Measurements from ENCODE around the gene NHEJ1. TPM values are rescaled to one million over a fixed set of nuclear protein-coding genes. Genes with fewer than 3 reads are reported as not detected.

NHEJ1 gene
- total and polyA plus RNA-seq, 2 of the 13 experiments (the other 11 are each of a cell fraction or from before 2014, with no cell fraction given): 30.0 to 30.7 TPM

DNA sequence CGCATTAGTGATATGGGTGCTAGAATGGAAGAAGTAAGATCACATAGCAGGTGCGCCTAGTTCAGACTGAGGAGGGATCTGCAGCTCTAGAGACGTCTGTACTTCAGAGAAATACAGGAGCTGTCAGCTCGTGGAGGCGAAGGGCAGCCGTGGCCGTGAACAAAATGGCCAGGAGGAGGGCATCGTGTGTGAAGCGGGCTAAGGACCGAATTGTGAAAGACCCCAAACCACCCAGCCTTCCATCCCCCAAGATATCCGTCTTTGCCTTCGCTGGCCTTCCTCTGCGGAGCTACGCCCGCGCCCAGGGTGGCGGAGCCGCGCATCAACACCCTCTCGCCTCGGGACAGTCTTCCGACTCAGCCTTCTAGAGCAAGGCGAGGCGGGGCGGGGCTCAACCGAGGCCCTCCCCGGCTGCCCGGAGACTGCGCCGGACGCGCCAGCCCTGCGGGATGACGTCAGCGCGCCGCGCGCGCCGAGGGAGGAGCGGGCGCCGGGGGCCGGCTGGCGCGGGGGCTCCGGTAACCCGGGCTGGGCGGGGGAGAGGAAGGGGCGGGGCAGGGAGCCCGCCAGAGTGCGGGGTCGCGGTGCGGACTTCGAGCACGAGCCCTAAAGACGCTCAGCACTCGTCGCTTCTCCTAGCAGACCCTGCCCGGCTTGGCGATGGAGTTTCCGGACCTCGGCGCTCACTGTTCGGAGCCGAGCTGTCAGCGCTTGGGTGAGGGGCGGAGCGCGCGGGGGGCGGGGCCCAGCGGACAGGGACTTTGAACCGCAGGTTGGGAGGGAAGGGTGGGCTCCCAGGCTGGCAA lies 45.9 kb upstream of the NHEJ1 start, which contains the start of gene ZFAND2B (continued):
- TF ChIP-seq, protein P1, sequence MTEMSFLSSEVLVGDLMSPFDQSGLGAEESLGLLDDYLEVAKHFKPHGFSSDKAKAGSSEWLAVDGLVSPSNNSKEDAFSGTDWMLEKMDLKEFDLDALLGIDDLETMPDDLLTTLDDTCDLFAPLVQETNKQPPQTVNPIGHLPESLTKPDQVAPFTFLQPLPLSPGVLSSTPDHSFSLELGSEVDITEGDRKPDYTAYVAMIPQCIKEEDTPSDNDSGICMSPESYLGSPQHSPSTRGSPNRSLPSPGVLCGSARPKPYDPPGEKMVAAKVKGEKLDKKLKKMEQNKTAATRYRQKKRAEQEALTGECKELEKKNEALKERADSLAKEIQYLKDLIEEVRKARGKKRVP (CRISPR knock-in tag; IDR thresholded peaks at IDR 0.05): peak in 1 of 2 experiments; percentile 48; a peak in 2 of 4 replicates
- TF ChIP-seq NR2F6 (IDR thresholded peaks at IDR 0.05) (no peak), NR2F6 (CRISPR knock-in tag; IDR thresholded peaks at IDR 0.05) (peak; percentile 23; the same call in 1 of the 2 replicates), ZNF446 (CRISPR knock-in tag; IDR thresholded peaks at IDR 0.05) (no peak; the same call in 1 of the 2 replicates), CREM (IDR thresholded peaks at IDR 0.05) (no peak; the same call in none of the 2 replicates), CREM (CRISPR knock-in tag; IDR thresholded peaks at IDR 0.05) (no peak), ZFP41 (CRISPR knock-in tag; IDR thresholded peaks at IDR 0.05; ENCODE audit: borderline replicate concordance) (no peak), CEBPB (IDR thresholded peaks at IDR 0.05; ENCODE audit: borderline replicate concordance, low read depth, low read length) (no peak), SAFB2 (CRISPR knock-in tag; IDR thresholded peaks at IDR 0.05; ENCODE audit: borderline replicate concordance, low read depth) (peak; percentile 72; the same call in 1 of the 2 replicates), MYC (CRISPR knock-in tag; IDR thresholded peaks at IDR 0.05; ENCODE audit: borderline replicate concordance) (peak; percentile 76), MLLT10 (CRISPR knock-in tag; IDR thresholded peaks at IDR 0.05) (no peak), PHF21A (CRISPR knock-in tag; IDR thresholded peaks at IDR 0.05) (peak; percentile 18; the same call in 1 of the 2 replicates), ZNF879 (CRISPR knock-in tag; IDR thresholded peaks at IDR 0.05) (no peak; the same call in 1 of the 2 replicates), PLRG1 (conservative IDR thresholded peaks at IDR 0.05) (no peak), KLF13 (CRISPR knock-in tag; IDR thresholded peaks at IDR 0.05) (no peak), TSC22D2 (CRISPR knock-in tag; IDR thresholded peaks at IDR 0.05; ENCODE audit: borderline replicate concordance) (peak; percentile 71; the same call in 1 of the 2 replicates), RFX1 (IDR thresholded peaks at IDR 0.05) (no peak), AGO2 (optimal IDR thresholded peaks at IDR 0.05; ENCODE audit: low read depth, low read length) (peak; percentile 99), ZNF331 (CRISPR knock-in tag; IDR thresholded peaks at IDR 0.05) (no peak; the same call in 1 of the 2 replicates), ZNF180 (CRISPR knock-in tag; IDR thresholded peaks at IDR 0.05; ENCODE audit: borderline replicate concordance, low read depth) (no peak), ZNF563 (CRISPR knock-in tag; IDR thresholded peaks at IDR 0.05) (peak; percentile 72; the same call in 1 of the 2 replicates), ZNF567 (CRISPR knock-in tag; IDR thresholded peaks at IDR 0.05; ENCODE audit: borderline replicate concordance) (no peak)
- TF ChIP-seq, protein P2, sequence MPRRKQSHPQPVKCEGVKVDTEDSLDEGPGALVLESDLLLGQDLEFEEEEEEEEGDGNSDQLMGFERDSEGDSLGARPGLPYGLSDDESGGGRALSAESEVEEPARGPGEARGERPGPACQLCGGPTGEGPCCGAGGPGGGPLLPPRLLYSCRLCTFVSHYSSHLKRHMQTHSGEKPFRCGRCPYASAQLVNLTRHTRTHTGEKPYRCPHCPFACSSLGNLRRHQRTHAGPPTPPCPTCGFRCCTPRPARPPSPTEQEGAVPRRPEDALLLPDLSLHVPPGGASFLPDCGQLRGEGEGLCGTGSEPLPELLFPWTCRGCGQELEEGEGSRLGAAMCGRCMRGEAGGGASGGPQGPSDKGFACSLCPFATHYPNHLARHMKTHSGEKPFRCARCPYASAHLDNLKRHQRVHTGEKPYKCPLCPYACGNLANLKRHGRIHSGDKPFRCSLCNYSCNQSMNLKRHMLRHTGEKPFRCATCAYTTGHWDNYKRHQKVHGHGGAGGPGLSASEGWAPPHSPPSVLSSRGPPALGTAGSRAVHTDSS (CRISPR knock-in tag; conservative IDR thresholded peaks at IDR 0.05): no peak
- TF ChIP-seq, protein P3, sequence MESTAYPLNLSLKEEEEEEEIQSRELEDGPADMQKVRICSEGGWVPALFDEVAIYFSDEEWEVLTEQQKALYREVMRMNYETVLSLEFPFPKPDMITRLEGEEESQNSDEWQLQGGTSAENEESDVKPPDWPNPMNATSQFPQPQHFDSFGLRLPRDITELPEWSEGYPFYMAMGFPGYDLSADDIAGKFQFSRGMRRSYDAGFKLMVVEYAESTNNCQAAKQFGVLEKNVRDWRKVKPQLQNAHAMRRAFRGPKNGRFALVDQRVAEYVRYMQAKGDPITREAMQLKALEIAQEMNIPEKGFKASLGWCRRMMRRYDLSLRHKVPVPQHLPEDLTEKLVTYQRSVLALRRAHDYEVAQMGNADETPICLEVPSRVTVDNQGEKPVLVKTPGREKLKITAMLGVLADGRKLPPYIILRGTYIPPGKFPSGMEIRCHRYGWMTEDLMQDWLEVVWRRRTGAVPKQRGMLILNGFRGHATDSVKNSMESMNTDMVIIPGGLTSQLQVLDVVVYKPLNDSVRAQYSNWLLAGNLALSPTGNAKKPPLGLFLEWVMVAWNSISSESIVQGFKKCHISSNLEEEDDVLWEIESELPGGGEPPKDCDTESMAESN (CRISPR knock-in tag; conservative IDR thresholded peaks at IDR 0.05): peak; percentile 81
- TF ChIP-seq, protein P4, sequence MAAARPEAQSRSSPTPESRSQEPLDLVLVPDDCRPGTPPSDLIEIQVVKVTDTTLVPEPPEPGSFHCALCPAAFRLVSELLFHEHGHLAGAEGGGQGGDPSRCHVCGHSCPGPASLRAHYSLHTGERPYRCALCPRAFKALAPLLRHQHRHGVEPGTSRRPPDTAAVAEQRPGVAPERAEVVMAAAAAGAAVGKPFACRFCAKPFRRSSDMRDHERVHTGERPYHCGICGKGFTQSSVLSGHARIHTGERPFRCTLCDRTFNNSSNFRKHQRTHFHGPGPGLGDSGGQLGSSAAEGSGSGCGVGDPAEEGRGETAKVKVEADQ (CRISPR knock-in tag; IDR thresholded peaks at IDR 0.05; ENCODE audit: borderline replicate concordance): no peak; the same call in 1 of the 2 replicates
- TF ChIP-seq, protein P5, sequence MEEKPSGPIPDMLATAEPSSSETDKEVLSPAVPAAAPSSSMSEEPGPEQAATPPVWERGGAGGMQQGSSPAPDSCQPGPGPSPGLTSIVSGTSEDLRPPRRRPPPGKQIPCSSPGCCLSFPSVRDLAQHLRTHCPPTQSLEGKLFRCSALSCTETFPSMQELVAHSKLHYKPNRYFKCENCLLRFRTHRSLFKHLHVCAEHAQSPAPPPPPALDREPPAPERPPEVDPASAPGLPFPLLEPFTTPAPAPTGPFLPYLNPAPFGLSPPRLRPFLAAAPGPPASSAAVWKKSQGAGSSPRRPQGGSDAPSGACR (CRISPR knock-in tag; IDR thresholded peaks at IDR 0.05): peak; percentile 79

All from HepG2 (cell line).